ENCODE results near the gene ZNF23.

DNA sequence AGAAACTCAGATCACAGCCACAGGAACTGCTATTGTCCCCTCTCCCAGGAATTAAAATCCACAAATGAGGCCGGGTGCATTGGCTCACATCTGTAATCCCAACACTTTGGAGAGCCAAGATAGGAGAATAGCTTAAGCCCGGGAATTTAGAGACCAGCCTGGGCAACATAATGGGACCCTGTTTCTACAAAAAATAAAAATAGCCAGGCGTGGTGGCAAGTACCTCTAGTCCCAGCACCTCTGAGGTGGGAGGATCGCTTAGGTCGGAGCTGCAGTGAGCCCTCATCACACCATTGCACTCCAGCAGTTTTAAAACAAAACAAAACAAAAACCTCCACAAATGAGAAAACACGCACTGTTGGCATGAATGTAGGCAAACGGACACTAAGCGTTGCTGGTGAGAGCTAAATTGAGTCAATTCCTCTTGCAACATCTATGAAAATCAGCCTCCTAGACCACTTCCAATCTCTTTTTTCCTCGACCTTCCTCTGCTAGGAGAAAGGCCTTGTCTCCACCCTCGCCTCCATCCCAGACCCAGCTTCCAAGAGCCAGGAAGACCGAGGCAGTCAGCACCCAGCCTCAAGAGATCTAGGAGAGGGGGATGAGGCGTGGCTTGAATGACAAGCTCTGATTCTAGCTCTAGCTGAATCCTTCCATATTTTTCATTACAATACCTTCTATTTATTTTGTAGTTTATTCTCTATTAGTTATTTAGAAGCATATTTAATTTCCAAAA, 35.0 kb downstream of the ZNF23 start:
- TF ChIP-seq, protein P1, sequence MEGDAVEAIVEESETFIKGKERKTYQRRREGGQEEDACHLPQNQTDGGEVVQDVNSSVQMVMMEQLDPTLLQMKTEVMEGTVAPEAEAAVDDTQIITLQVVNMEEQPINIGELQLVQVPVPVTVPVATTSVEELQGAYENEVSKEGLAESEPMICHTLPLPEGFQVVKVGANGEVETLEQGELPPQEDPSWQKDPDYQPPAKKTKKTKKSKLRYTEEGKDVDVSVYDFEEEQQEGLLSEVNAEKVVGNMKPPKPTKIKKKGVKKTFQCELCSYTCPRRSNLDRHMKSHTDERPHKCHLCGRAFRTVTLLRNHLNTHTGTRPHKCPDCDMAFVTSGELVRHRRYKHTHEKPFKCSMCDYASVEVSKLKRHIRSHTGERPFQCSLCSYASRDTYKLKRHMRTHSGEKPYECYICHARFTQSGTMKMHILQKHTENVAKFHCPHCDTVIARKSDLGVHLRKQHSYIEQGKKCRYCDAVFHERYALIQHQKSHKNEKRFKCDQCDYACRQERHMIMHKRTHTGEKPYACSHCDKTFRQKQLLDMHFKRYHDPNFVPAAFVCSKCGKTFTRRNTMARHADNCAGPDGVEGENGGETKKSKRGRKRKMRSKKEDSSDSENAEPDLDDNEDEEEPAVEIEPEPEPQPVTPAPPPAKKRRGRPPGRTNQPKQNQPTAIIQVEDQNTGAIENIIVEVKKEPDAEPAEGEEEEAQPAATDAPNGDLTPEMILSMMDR (IDR thresholded peaks at IDR 0.05) = no peak
- no peak for TF ChIP-seq POLR2A (IDR thresholded peaks at IDR 0.05)
